Hepatocyte (in vitro differentiated cells): ENCODE measurements around the gene CARMIL1. TPM values are rescaled to one million over a fixed set of nuclear protein-coding genes. Genes with fewer than 3 reads are reported as not detected.
A peak's percentile ranks its signal among the peaks of the same experiment; 100 is the strongest.

Experiments
- DNase-seq: peaks from one replicate; pipeline ENCODE4 v3.0.0-alpha.2; 2016; ENCODE audit warnings: low spot score
- H2AFZ ChIP-seq: fragments of 200-600 bp; sonication (generic); 2 replicates; pipeline ENCODE4 v1.6.0; 2016; ENCODE audit warnings: antibody characterized with exemption, mild to moderate bottlenecking
- H3K27ac ChIP-seq: fragments of 200-600 bp; sonication (generic); 2 replicates; pipeline ENCODE4 v1.5.1; 2016; ENCODE audit warnings: mild to moderate bottlenecking
- H3K27me3 ChIP-seq: fragments of 200-600 bp; sonication (generic); 2 replicates; pipeline ENCODE4 v1.6.1; 2016
- H3K36me3 ChIP-seq: fragments of 200-600 bp; sonication (generic); replicated peaks from 2 replicates; pipeline ENCODE4 v1.5.1; 2016; ENCODE audit warnings: low read depth; ENCODE audit not compliant: insufficient read depth
- H3K4me1 ChIP-seq: fragments of 200-600 bp; sonication (generic); 2 replicates; pipeline ENCODE4 v1.5.1; 2016; ENCODE audit warnings: mild to moderate bottlenecking, moderate library complexity; ENCODE audit not compliant: insufficient read depth
- H3K4me2 ChIP-seq: fragments of 200-600 bp; sonication (generic); 2 replicates; pipeline ENCODE4 v1.6.0; 2016
- H3K4me3 ChIP-seq: fragments of 200-600 bp; sonication (generic); 2 replicates; pipeline ENCODE4 v1.5.1; 2016; ENCODE audit warnings: mild to moderate bottlenecking
- H3K79me2 ChIP-seq: fragments of 200-600 bp; sonication (generic); 2 replicates; pipeline ENCODE4 v1.6.0; 2017; ENCODE audit warnings: mild to moderate bottlenecking
- H3K9me2 ChIP-seq: fragments of 200-600 bp; sonication (generic); replicated peaks from 2 replicates; pipeline ENCODE4 v1.6.0; 2017; ENCODE audit warnings: mild to moderate bottlenecking; ENCODE audit not compliant: insufficient read depth
- H3K9me3 ChIP-seq: fragments of 200-600 bp; sonication (generic); 2 replicates; pipeline ENCODE4 v1.5.1; 2016; ENCODE audit warnings: low read depth, mild to moderate bottlenecking
- H4K20me1 ChIP-seq: fragments of 200-600 bp; sonication (generic); 2 replicates; pipeline ENCODE4 v1.6.0; 2016; ENCODE audit warnings: mild to moderate bottlenecking; ENCODE audit not compliant: insufficient read depth, poor library complexity, severe bottlenecking
- EZH2 ChIP-seq: fragments of 200-600 bp; sonication (generic); IDR thresholded peaks from 2 replicates; pipeline ENCODE4 v1.6.1; 2016; ENCODE audit warnings: antibody characterized with exemption, mild to moderate bottlenecking, borderline replicate concordance
- EZH2phosphoT487 ChIP-seq: fragments of 200-600 bp; sonication (generic); IDR thresholded peaks from one replicate; pipeline ENCODE4 v1.6.1; 2018; ENCODE audit warnings: antibody characterized with exemption, mild to moderate bottlenecking, low read depth, moderate library complexity; ENCODE audit not compliant: unreplicated experiment, severe bottlenecking
- WGBS: methylation state at CpG from one replicate; pipeline ENCODE4 v1.1.6; 2016; ENCODE audit warnings: low lambda C conversion rate; ENCODE audit errors: missing lambda C conversion rate; 5-methylcytosine and 5-hydroxymethylcytosine counted together
- polyA plus RNA-seq: library from polyadenylated mRNA; unstranded; fragments of >200 nt; fragmentation: Nextera tagmentation; extraction: Ambion mirVana; gene quantifications from 2 replicates; pipeline ENCODE4 v1.2.1, GENCODE V29; 2016
- total RNA-seq: library from RNA; depleted of rRNA; stranded (reverse); fragments of >200 nt; gene quantifications from 2 replicates; pipeline ENCODE4 v1.2.3, GENCODE V29; 2014
- TF ChIP-seq, protein P1 (sequence below): fragments of 200-600 bp; sonication (generic); IDR thresholded peaks from 2 replicates; pipeline ENCODE4 v1.5.1; 2016; ENCODE audit warnings: antibody characterized with exemption, mild to moderate bottlenecking; ENCODE audit not compliant: poor library complexity

CARMIL1 gene
- total and polyA plus RNA-seq, 2 experiments from 2014 or later, result 19.5 to 40.6 TPM

DNA sequence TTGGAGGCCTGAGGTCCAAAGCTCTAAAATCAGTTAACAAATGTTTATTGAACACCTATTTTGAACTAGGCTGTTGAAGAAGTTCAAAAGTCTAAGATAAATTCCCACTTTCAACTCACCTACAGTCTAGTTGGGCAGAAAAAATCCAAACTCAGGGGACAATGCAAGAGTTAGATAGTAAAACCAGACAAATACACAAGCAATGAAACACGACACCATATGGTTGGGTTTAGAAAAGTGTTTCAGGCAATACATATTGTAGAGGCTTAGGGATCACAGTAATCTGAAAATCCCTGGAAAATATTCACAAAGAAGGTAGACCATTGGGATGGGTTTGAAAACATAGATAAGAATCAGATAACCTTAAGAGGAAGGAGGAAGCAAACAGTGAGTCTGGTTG, 1.3 kb upstream of the CARMIL1 start:
- no peaks in the 10 kb centered on the region for H4K20me1 ChIP-seq
- H3K36me3 ChIP-seq, result no peaks in the 10 kb centered on the region
- peak overlapping the region; percentile 74 for H3K4me3 ChIP-seq
- TF ChIP-seq EZH2phosphoT487, result no peak
- TF ChIP-seq EZH2, result no peak
- TF ChIP-seq, protein P1, sequence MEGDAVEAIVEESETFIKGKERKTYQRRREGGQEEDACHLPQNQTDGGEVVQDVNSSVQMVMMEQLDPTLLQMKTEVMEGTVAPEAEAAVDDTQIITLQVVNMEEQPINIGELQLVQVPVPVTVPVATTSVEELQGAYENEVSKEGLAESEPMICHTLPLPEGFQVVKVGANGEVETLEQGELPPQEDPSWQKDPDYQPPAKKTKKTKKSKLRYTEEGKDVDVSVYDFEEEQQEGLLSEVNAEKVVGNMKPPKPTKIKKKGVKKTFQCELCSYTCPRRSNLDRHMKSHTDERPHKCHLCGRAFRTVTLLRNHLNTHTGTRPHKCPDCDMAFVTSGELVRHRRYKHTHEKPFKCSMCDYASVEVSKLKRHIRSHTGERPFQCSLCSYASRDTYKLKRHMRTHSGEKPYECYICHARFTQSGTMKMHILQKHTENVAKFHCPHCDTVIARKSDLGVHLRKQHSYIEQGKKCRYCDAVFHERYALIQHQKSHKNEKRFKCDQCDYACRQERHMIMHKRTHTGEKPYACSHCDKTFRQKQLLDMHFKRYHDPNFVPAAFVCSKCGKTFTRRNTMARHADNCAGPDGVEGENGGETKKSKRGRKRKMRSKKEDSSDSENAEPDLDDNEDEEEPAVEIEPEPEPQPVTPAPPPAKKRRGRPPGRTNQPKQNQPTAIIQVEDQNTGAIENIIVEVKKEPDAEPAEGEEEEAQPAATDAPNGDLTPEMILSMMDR, result no peak
- no peaks in the 10 kb centered on the region for H3K9me3 ChIP-seq
- H3K4me2 ChIP-seq, result peak overlapping the region; percentile 91
- H3K79me2 ChIP-seq, result peaks cover 24% of the 10 kb centered on the region
- peak overlapping the region; percentile 96 for H3K27ac ChIP-seq
- peak overlapping the region; percentile 97 for H2AFZ ChIP-seq
- DNase-seq, result no peak
- H3K4me1 ChIP-seq, result peaks cover 22% of the 10 kb centered on the region
- 66% methylated on average over 1 of the region's 1 CpG for WGBS
- H3K27me3 ChIP-seq, result no peaks in the 10 kb centered on the region
- no peaks in the 10 kb centered on the region for H3K9me2 ChIP-seq

DNA sequence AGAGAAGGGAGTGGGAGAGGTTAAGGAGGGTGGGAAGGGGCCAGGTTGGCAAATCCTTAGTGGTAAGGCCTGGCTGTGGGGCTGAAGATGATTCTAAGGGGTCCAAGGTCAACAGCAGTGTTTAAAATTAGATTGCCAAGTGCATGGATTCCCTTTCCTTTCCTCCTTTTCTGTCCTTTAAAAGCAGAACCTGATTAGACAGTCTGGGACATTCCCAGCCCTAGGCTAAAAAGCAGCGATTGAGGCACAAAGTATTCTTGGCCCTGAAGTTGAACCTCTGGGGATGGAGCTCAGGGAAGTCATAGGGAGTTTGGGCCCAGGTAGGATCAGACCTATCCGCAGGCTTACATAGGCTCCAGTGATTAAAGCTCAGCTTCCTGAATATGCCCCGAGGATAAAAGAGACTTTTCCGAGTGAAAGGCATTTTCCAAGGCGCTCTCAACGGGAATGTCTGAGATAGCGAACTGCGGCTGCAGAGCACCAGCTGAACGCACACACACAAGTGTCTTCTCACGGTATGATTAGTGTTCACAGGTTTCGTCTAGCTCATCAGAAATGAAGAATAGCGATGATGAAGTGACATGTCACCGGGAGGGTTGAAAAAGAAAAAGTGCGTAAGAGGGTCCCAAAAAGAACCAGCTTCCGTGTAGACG, 787 bp upstream of the CARMIL1 start:
- Histone ChIP-seq H3K27me3 (no peaks in the 10 kb centered on the region), H3K36me3 (no peaks in the 10 kb centered on the region), H3K27ac (peak overlapping the region; percentile 96), H4K20me1 (no peaks in the 10 kb centered on the region), H3K4me3 (peak overlapping the region; percentile 74), H3K4me2 (peak overlapping the region; percentile 91), H3K79me2 (peaks cover 30% of the 10 kb centered on the region), H3K9me2 (no peaks in the 10 kb centered on the region), H3K9me3 (no peaks in the 10 kb centered on the region), H3K4me1 (peaks cover 22% of the 10 kb centered on the region), H2AFZ (peak overlapping the region; percentile 97)
- TF ChIP-seq EZH2phosphoT487, result no peak
- TF ChIP-seq EZH2, result no peak
- TF ChIP-seq, protein P1, result no peak
- DNase-seq, result no peak
- 3% methylated on average over 16 of the region's 16 CpGs for WGBS

DNA sequence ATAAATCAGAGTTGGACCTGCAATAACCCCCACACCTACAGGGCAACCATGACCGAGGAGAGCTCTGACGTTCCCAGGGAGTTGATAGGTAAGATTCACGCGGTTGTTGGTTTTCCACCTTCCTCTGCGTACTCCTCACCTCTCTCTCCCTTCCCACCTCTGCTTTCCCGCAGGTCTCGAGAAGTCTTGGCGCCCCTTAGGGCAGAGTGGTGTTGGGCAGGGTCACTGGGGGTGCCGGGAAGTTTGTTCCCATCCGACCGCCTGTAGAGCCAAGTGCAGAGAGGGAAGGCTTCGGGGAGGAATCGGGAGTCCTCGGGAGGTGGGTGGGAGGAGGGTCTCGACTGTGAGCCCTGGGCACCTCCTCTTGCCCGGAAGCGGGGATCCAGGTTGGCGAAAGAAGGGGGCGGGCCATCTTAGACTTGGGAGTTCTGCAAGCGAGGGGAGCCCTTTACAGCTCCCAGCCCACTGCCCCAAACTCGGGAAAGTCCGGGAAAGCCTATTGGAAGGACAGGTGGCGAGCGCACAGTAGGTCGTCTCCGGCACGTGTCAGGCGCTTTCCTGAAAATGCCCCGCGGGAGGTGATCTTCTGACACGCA, 672 bp downstream of the CARMIL1 start:
- Histone ChIP-seq H3K4me3 (peak overlapping the region; percentile 74), H3K9me2 (no peaks in the 10 kb centered on the region), H3K27ac (peak overlapping the region; percentile 96), H2AFZ (peak overlapping the region; percentile 97), H3K36me3 (no peaks in the 10 kb centered on the region), H4K20me1 (no peaks in the 10 kb centered on the region), H3K79me2 (peaks cover 44% of the 10 kb centered on the region), H3K4me1 (peaks cover 22% of the 10 kb centered on the region), H3K9me3 (no peaks in the 10 kb centered on the region), H3K27me3 (no peaks in the 10 kb centered on the region), H3K4me2 (peak overlapping the region; percentile 91)
- under 1% methylated on average over 30 of the region's 31 CpGs for WGBS
- TF ChIP-seq EZH2phosphoT487, result no peak
- TF ChIP-seq, protein P1, result no peak
- no peak for TF ChIP-seq EZH2
- peak; percentile 51 for DNase-seq
